HG03469 (cell line): Measurements from ENCODE around the gene TMEM132D.

Experiments used
- ATAC-seq: cut with Tn5 transposase; IDR thresholded peaks from one replicate; pipeline ENCODE4 v1.9.1; 2021; ENCODE audit warnings: mild to moderate bottlenecking, moderate library complexity, moderate number of reproducible peaks; ENCODE audit not compliant: unreplicated experiment

Gene TMEM132D

GRCh38 chr12:129750421-129750820 lies 153.4 kb downstream of the TMEM132D start:
- no peak for ATAC-seq

- no peak for ATAC-seq
Measured at GRCh38 chr12:129746318-129746717, 157.5 kb downstream of the TMEM132D start.

- ATAC-seq, result no peak
Measured at GRCh38 chr12:129729170-129729569, 174.7 kb downstream of the TMEM132D start.

- no peak for ATAC-seq
Measured at GRCh38 chr12:129727100-129727499, 176.7 kb downstream of the TMEM132D start.

GRCh38 chr12:129723260-129723659 lies 180.6 kb downstream of the TMEM132D start:
- ATAC-seq, result no peak

- ATAC-seq, result no peak
Measured at GRCh38 chr12:129720618-129721017, 183.2 kb downstream of the TMEM132D start.

- no peak for ATAC-seq
Measured at GRCh38 chr12:129719416-129719815, 184.4 kb downstream of the TMEM132D start.

- ATAC-seq, result no peak
Measured at GRCh38 chr12:129717438-129717837, 186.4 kb downstream of the TMEM132D start.

- no peak for ATAC-seq
Measured at GRCh38 chr12:129716825-129717224, 187.0 kb downstream of the TMEM132D start.

GRCh38 chr12:129706716-129707115 lies 197.1 kb downstream of the TMEM132D start:
- ATAC-seq, result no peak

GRCh38 chr12:129704232-129704830 lies 199.5 kb downstream of the TMEM132D start:
- ATAC-seq, result no peak

- no peak for ATAC-seq
Measured at GRCh38 chr12:129701631-129702101, 202.2 kb downstream of the TMEM132D start.

GRCh38 chr12:129700036-129700435 lies 203.8 kb downstream of the TMEM132D start:
- ATAC-seq, result no peak

- ATAC-seq, result no peak
Measured at GRCh38 chr12:129696926-129697325, 206.9 kb downstream of the TMEM132D start.

GRCh38 chr12:129696405-129696804 lies 207.4 kb downstream of the TMEM132D start:
- ATAC-seq, result no peak

GRCh38 chr12:129693731-129694130 lies 210.1 kb downstream of the TMEM132D start:
- ATAC-seq, result no peak

- no peak for ATAC-seq
Measured at GRCh38 chr12:129687731-129688130, 216.1 kb downstream of the TMEM132D start.

- no peak for ATAC-seq
Measured at GRCh38 chr12:129681830-129682229, 222.0 kb downstream of the TMEM132D start.

- no peak for ATAC-seq
Measured at GRCh38 chr12:129681151-129681550, 222.7 kb downstream of the TMEM132D start.

- ATAC-seq, result no peak
Measured at GRCh38 chr12:129676411-129676810, 227.4 kb downstream of the TMEM132D start.

- ATAC-seq, result no peak
Measured at GRCh38 chr12:129675947-129676346, 227.9 kb downstream of the TMEM132D start.

- no peak for ATAC-seq
Measured at GRCh38 chr12:129675496-129675895, 228.3 kb downstream of the TMEM132D start.

- ATAC-seq, result no peak
Measured at GRCh38 chr12:129673806-129674205, 230.0 kb downstream of the TMEM132D start.
